GM12873 (cell line): ENCODE data around the gene C1orf21.

Source experiments
- CTCF ChIP-seq: IDR thresholded peaks from 2 replicates; pipeline ENCODE4 v1.5.1; 2012; ENCODE audit warnings: low read depth, mild to moderate bottlenecking, moderate library complexity, low read length, control low read depth; ENCODE audit not compliant: insufficient read depth; ENCODE audit errors: missing control alignments

The C1orf21 gene

GRCh38 chr1:184472136-184472535 lies 85.3 kb downstream of the C1orf21 start:
- no peak for TF ChIP-seq CTCF

- TF ChIP-seq CTCF = no peak
These were observed 86.5 kb downstream of the C1orf21 start for GRCh38 chr1:184473176-184473966.

- TF ChIP-seq CTCF = no peak
These were observed 89.4 kb downstream of the C1orf21 start for GRCh38 chr1:184476187-184476586.

GRCh38 chr1:184479435-184480167 lies 92.8 kb downstream of the C1orf21 start:
- TF ChIP-seq CTCF = no peak

GRCh38 chr1:184480736-184481135 lies 93.9 kb downstream of the C1orf21 start:
- no peak for TF ChIP-seq CTCF

- no peak for TF ChIP-seq CTCF
These were observed 95.3 kb downstream of the C1orf21 start for GRCh38 chr1:184482136-184482535.

- TF ChIP-seq CTCF = peak; percentile 6
These were observed 96.4 kb downstream of the C1orf21 start for GRCh38 chr1:184483101-184483683.
